GM23338 (cell line): ENCODE data around the gene APOL6. TPM values are rescaled to one million over a fixed set of nuclear protein-coding genes. Genes with fewer than 3 reads are reported as not detected.
"Not testable (repeated sequence)": the region's sequence is repeated elsewhere in the genome, so short reads cannot be mapped to it uniquely, and the experiment has no call there.

ENCODE experiments used
- ATAC-seq: fragments of 200-7000 bp; cut with Tn5 transposase; 3 replicates; pipeline ENCODE4 v1.9.1; 2020
- DNase-seq: peaks from one replicate; pipeline ENCODE4 v3.0.0-alpha.2; 2015; ENCODE audit warnings: low spot score
- H2AFZ ChIP-seq: fragments of 200-600 bp; sonication (generic); 2 replicates; pipeline ENCODE4 v1.8.0; 2016; ENCODE audit warnings: antibody characterized with exemption, mild to moderate bottlenecking, moderate library complexity
- H3F3A ChIP-seq: fragments of 200-600 bp; sonication (generic); replicated peaks from 2 replicates; pipeline ENCODE4 v1.8.0; 2017; ENCODE audit warnings: antibody characterized with exemption, mixed run types, low read depth
- H3K27ac ChIP-seq: fragments of 200-600 bp; sonication (generic); 2 replicates; pipeline ENCODE4 v1.6.1; 2016; ENCODE audit warnings: low read depth
- H3K27me3 ChIP-seq: fragments of 200-600 bp; sonication (generic); 2 replicates; pipeline ENCODE4 v1.8.0; 2016; ENCODE audit warnings: mild to moderate bottlenecking, mixed run types, moderate library complexity; ENCODE audit not compliant: insufficient read depth
- H3K36me3 ChIP-seq: fragments of 200-600 bp; sonication (generic); 2 replicates; pipeline ENCODE4 v1.8.0; 2016; ENCODE audit warnings: mild to moderate bottlenecking; ENCODE audit not compliant: insufficient read depth
- H3K4me1 ChIP-seq: fragments of 200-600 bp; sonication (generic); 2 replicates; pipeline ENCODE4 v1.8.0; 2016; ENCODE audit warnings: mild to moderate bottlenecking, moderate library complexity; ENCODE audit not compliant: insufficient read depth
- H3K4me2 ChIP-seq: fragments of 200-600 bp; sonication (generic); 2 replicates; pipeline ENCODE4 v1.7.1; 2017; ENCODE audit warnings: mixed run types
- H3K4me3 ChIP-seq: fragments of 200-600 bp; sonication (generic); 2 replicates; pipeline ENCODE4 v1.6.1; 2016; ENCODE audit warnings: mixed run types
- H3K79me2 ChIP-seq: fragments of 200-600 bp; sonication (generic); replicated peaks from 2 replicates; pipeline ENCODE4 v1.8.0; 2017; ENCODE audit warnings: mild to moderate bottlenecking; ENCODE audit not compliant: insufficient read depth
- H3K9me2 ChIP-seq: fragments of 200-600 bp; sonication (generic); 2 replicates; pipeline ENCODE4 v1.8.0; 2017; ENCODE audit not compliant: insufficient read depth
- H4K20me1 ChIP-seq: fragments of 200-600 bp; sonication (generic); replicated peaks from 2 replicates; pipeline ENCODE4 v1.8.0; 2017; ENCODE audit warnings: mild to moderate bottlenecking; ENCODE audit not compliant: insufficient read depth
- H3K27ac Mint-ChIP-seq: 2 replicates; pipeline ENCODE4 v1.8.0; 2020; ENCODE audit warnings: inconsistent platforms, mild to moderate bottlenecking, moderate library complexity, mixed read lengths
- H3K27me3 Mint-ChIP-seq: 3 replicates; pipeline ENCODE4 v1.8.0; 2022; ENCODE audit warnings: low read depth, mild to moderate bottlenecking, moderate library complexity, mixed read lengths, inconsistent platforms; ENCODE audit not compliant: insufficient read depth, poor library complexity
- H3K36me3 Mint-ChIP-seq: 3 replicates; pipeline ENCODE4 v1.8.0; 2021; ENCODE audit warnings: low read depth, mild to moderate bottlenecking, inconsistent platforms, moderate library complexity, mixed read lengths
- H3K4me1 Mint-ChIP-seq: 3 replicates; pipeline ENCODE4 v1.8.0; 2020; ENCODE audit warnings: mild to moderate bottlenecking, inconsistent platforms, mixed read lengths
- H3K4me3 Mint-ChIP-seq: 3 replicates; pipeline ENCODE4 v1.8.0; 2021; ENCODE audit warnings: moderate library complexity, mild to moderate bottlenecking, inconsistent platforms, mixed read lengths
- H3K9me3 Mint-ChIP-seq: 3 replicates; pipeline ENCODE4 v1.8.0; 2020; ENCODE audit warnings: moderate library complexity, mild to moderate bottlenecking, inconsistent platforms, mixed read lengths
- CTCF ChIP-seq, 2 experiments: fragments of 200-600 bp in 1 of 2; sonication (generic) in 1 of 2; conservative IDR thresholded peaks; 2 replicates each; pipeline versions ENCODE4 v1.5.1 to v1.6.1; 2016 to 2017; ENCODE audit warnings: antibody characterized with exemption in 2 of 2, low read depth in 2 of 2, mild to moderate bottlenecking in 2 of 2, moderate library complexity in 1 of 2
- polyA plus RNA-seq: library from polyadenylated mRNA; unstranded; fragments of >200 nt; fragmentation: Nextera tagmentation; extraction: Ambion mirVana; gene quantifications from 2 replicates; pipeline ENCODE4 v1.2.1, GENCODE V29; 2016
- total RNA-seq: library from RNA; depleted of rRNA; stranded (reverse); fragments of >200 nt; shearing (Covaris generic); gene quantifications from 2 replicates; pipeline ENCODE4 v1.2.3, GENCODE V29; 2014
- TF ChIP-seq, protein P1 (sequence below): fragments of 250-450 bp; sonication (Bioruptor Pico); IDR thresholded peaks from 2 replicates; pipeline ENCODE4 v1.5.0; 2020; ENCODE audit warnings: mild to moderate bottlenecking, moderate library complexity

APOL6 gene
- total and polyA plus RNA-seq, 2 experiments from 2014 or later: 0.10 to 0.14 TPM

DNA sequence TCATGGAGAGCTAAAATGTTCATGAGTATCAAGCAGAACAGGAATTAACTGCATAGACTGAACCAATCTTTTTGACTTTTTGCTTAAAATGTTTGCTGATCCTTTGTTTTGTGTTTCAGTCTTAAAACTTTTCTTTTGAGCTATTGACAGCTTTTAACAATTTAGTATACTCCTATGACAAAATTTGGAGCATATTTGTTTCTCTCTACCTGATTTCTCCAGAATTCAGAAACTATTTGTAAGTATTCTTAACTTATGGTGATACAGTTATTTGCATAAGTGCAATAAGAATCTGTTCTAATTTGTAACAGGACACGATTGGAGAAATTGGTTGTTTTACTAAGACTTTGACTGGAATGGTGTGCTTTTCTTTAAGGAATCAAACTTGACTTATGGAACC, 18.5 kb downstream of the APOL6 start:
- H3K4me1 ChIP-seq: peaks cover 24% of the 10 kb centered on the region
- not testable (repeated sequence) for H2AFZ ChIP-seq, H3K9me2 ChIP-seq

DNA sequence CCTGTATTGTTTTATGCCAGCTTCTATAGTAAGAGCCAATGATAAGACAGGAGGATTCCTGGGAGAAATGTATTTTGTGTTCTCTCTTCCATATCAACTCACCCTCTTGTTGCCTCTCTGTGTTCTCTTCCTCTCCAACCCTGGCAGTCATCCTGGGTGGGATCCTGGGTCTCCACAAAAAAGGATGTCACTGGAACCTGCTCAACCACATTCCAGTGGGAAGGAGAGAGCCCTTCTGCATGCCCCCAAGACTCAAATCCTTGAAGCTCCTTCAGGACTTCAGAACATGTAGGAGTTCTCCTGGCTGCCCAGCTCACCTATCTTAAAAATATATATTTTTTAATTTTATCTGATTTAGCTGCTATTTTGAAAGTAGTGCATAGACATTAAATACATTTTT, 26.1 kb downstream of the APOL6 start:
- no peak overlapping the region for H3K27ac ChIP-seq

More for the DNA sequence above, 18.5 kb downstream of the APOL6 start:
- not testable (repeated sequence) for H4K20me1 ChIP-seq, H3K27me3 ChIP-seq, ATAC-seq, H3F3A ChIP-seq, H3K27ac Mint-ChIP-seq, H3K27me3 Mint-ChIP-seq, H3K27ac ChIP-seq, H3K4me3 Mint-ChIP-seq, H3K4me2 ChIP-seq, H3K79me2 ChIP-seq, DNase-seq, H3K4me3 ChIP-seq
- peaks cover 33% of the 10 kb centered on the region for H3K36me3 Mint-ChIP-seq
- H3K36me3 ChIP-seq: peaks cover 22% of the 10 kb centered on the region; the same call in 1 of the 2 replicates
- H3K4me1 Mint-ChIP-seq: peaks cover 17% of the 10 kb centered on the region
- peaks cover 61% of the 10 kb centered on the region for H3K9me3 Mint-ChIP-seq

More for the DNA sequence above, 26.1 kb downstream of the APOL6 start:
- Histone ChIP-seq H3K79me2 (no peaks in the 10 kb centered on the region), H2AFZ (no peak overlapping the region), H3K4me1 (no peaks in the 10 kb centered on the region; the same call in 1 of the 2 replicates), H4K20me1 (no peaks in the 10 kb centered on the region), H3K4me2 (no peak overlapping the region), H3K4me3 (no peak overlapping the region), H3K27me3 (no peaks in the 10 kb centered on the region), H3K36me3 (no peaks in the 10 kb centered on the region), H3F3A (no peaks in the 10 kb centered on the region), H3K9me2 (peaks cover 18% of the 10 kb centered on the region; the same call in 1 of the 2 replicates)
- Mint-ChIP-seq H3K4me3 (no peak overlapping the region), H3K27me3 (peaks cover 2% of the 10 kb centered on the region), H3K27ac (no peak overlapping the region), H3K9me3 (peaks cover 56% of the 10 kb centered on the region), H3K36me3 (peaks cover 44% of the 10 kb centered on the region), H3K4me1 (peaks cover 8% of the 10 kb centered on the region)
- no peak for ATAC-seq
- no peak for TF ChIP-seq CTCF (conservative IDR thresholded peaks at IDR 0.05; ENCODE audit: low read depth in 2 of 2)
- TF ChIP-seq, protein P1, sequence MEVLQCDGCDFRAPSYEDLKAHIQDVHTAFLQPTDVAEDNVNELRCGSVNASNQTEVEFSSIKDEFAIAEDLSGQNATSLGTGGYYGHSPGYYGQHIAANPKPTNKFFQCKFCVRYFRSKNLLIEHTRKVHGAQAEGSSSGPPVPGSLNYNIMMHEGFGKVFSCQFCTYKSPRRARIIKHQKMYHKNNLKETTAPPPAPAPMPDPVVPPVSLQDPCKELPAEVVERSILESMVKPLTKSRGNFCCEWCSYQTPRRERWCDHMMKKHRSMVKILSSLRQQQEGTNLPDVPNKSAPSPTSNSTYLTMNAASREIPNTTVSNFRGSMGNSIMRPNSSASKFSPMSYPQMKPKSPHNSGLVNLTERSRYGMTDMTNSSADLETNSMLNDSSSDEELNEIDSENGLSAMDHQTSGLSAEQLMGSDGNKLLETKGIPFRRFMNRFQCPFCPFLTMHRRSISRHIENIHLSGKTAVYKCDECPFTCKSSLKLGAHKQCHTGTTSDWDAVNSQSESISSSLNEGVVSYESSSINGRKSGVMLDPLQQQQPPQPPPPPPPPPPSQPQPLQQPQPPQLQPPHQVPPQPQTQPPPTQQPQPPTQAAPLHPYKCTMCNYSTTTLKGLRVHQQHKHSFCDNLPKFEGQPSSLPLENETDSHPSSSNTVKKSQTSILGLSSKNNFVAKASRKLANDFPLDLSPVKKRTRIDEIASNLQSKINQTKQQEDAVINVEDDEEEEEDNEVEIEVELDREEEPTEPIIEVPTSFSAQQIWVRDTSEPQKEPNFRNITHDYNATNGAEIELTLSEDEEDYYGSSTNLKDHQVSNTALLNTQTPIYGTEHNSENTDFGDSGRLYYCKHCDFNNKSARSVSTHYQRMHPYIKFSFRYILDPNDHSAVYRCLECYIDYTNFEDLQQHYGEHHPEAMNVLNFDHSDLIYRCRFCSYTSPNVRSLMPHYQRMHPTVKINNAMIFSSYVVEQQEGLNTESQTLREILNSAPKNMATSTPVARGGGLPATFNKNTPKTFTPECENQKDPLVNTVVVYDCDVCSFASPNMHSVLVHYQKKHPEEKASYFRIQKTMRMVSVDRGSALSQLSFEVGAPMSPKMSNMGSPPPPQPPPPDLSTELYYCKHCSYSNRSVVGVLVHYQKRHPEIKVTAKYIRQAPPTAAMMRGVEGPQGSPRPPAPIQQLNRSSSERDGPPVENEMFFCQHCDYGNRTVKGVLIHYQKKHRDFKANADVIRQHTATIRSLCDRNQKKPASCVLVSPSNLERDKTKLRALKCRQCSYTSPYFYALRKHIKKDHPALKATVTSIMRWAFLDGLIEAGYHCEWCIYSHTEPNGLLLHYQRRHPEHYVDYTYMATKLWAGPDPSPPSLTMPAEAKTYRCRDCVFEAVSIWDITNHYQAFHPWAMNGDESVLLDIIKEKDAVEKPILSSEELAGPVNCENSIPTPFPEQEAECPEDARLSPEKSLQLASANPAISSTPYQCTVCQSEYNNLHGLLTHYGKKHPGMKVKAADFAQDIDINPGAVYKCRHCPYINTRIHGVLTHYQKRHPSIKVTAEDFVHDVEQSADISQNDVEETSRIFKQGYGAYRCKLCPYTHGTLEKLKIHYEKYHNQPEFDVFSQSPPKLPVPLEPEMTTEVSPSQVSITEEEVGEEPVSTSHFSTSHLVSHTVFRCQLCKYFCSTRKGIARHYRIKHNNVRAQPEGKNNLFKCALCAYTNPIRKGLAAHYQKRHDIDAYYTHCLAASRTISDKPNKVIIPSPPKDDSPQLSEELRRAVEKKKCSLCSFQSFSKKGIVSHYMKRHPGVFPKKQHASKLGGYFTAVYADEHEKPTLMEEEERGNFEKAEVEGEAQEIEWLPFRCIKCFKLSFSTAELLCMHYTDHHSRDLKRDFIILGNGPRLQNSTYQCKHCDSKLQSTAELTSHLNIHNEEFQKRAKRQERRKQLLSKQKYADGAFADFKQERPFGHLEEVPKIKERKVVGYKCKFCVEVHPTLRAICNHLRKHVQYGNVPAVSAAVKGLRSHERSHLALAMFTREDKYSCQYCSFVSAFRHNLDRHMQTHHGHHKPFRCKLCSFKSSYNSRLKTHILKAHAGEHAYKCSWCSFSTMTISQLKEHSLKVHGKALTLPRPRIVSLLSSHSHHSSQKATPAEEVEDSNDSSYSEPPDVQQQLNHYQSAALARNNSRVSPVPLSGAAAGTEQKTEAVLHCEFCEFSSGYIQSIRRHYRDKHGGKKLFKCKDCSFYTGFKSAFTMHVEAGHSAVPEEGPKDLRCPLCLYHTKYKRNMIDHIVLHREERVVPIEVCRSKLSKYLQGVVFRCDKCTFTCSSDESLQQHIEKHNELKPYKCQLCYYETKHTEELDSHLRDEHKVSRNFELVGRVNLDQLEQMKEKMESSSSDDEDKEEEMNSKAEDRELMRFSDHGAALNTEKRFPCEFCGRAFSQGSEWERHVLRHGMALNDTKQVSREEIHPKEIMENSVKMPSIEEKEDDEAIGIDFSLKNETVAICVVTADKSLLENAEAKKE (CRISPR knock-in tag): peak; percentile 88
- peak; percentile 28 for DNase-seq
